Measurements from ENCODE around the gene FEZ2.
"Not testable (repeated sequence)": the region's sequence is repeated elsewhere in the genome, so short reads cannot be mapped to it uniquely, and the experiment has no call there.

Gene FEZ2

GRCh38 chr2:36611316-36611990, 13.5 kb upstream of the FEZ2 start:
- DNase-seq: no peak
- Mint-ChIP-seq H3K27me3 (ENCODE audit: low read depth, poor library complexity) (peaks cover 2% of the 10 kb centered on the region), H3K4me3 (no peak overlapping the region), H3K36me3 (ENCODE audit: low read depth) (no peaks in the 10 kb centered on the region), H3K27ac (no peak overlapping the region), H3K4me1 (peaks cover 16% of the 10 kb centered on the region), H3K9me3 (no peaks in the 10 kb centered on the region)
- TF ChIP-seq CTCF (IDR thresholded peaks at IDR 0.05): no peak

GRCh38 chr2:36609507-36609906, 11.5 kb upstream of the FEZ2 start:
- H3K4me3 Mint-ChIP-seq: no peak overlapping the region
- no peaks in the 10 kb centered on the region for H3K36me3 Mint-ChIP-seq (ENCODE audit: low read depth)
- no peaks in the 10 kb centered on the region for H3K9me3 Mint-ChIP-seq
- TF ChIP-seq CTCF (IDR thresholded peaks at IDR 0.05): no peak
- H3K4me1 Mint-ChIP-seq: peaks cover under 1% of the 10 kb centered on the region
- H3K27me3 Mint-ChIP-seq (ENCODE audit: low read depth, poor library complexity): peaks cover 2% of the 10 kb centered on the region
- DNase-seq: no peak
- H3K27ac Mint-ChIP-seq: no peak overlapping the region

GRCh38 chr2:36607947-36608346, 10.0 kb upstream of the FEZ2 start:
- H3K4me1 Mint-ChIP-seq: no peaks in the 10 kb centered on the region
- DNase-seq: no peak
- H3K27ac Mint-ChIP-seq: no peak overlapping the region
- no peaks in the 10 kb centered on the region for H3K36me3 Mint-ChIP-seq (ENCODE audit: low read depth)
- no peak for TF ChIP-seq CTCF (IDR thresholded peaks at IDR 0.05)
- no peaks in the 10 kb centered on the region for H3K27me3 Mint-ChIP-seq (ENCODE audit: low read depth, poor library complexity)
- H3K4me3 Mint-ChIP-seq: no peak overlapping the region
- no peaks in the 10 kb centered on the region for H3K9me3 Mint-ChIP-seq

GRCh38 chr2:36606925-36607324, 9.0 kb upstream of the FEZ2 start:
- H3K4me1 Mint-ChIP-seq: no peaks in the 10 kb centered on the region
- H3K4me3 Mint-ChIP-seq: no peak overlapping the region
- TF ChIP-seq CTCF (IDR thresholded peaks at IDR 0.05): no peak
- no peak for DNase-seq
- H3K27me3 Mint-ChIP-seq (ENCODE audit: low read depth, poor library complexity): no peaks in the 10 kb centered on the region
- H3K9me3 Mint-ChIP-seq: no peaks in the 10 kb centered on the region
- no peaks in the 10 kb centered on the region for H3K36me3 Mint-ChIP-seq (ENCODE audit: low read depth)
- H3K27ac Mint-ChIP-seq: no peak overlapping the region

GRCh38 chr2:36605273-36605672, 7.3 kb upstream of the FEZ2 start:
- H3K27ac Mint-ChIP-seq: no peak overlapping the region
- no peaks in the 10 kb centered on the region for H3K9me3 Mint-ChIP-seq
- no peaks in the 10 kb centered on the region for H3K27me3 Mint-ChIP-seq (ENCODE audit: low read depth, poor library complexity)
- no peak overlapping the region for H3K4me3 Mint-ChIP-seq
- H3K4me1 Mint-ChIP-seq: no peaks in the 10 kb centered on the region
- no peak for DNase-seq
- no peak for TF ChIP-seq CTCF (IDR thresholded peaks at IDR 0.05)
- H3K36me3 Mint-ChIP-seq (ENCODE audit: low read depth): no peaks in the 10 kb centered on the region

- H3K4me1 Mint-ChIP-seq; H3K27me3 Mint-ChIP-seq (ENCODE audit: low read depth, poor library complexity); H3K4me3 Mint-ChIP-seq; DNase-seq; H3K36me3 Mint-ChIP-seq (ENCODE audit: low read depth); H3K27ac Mint-ChIP-seq; H3K9me3 Mint-ChIP-seq: not testable (repeated sequence)
Observed at GRCh38 chr2:36603629-36604028, 5.7 kb upstream of the FEZ2 start.
